Erythroblast (primary cell): ENCODE data around the gene ATMIN.

Experiments used
- GATA1 ChIP-seq: IDR thresholded peaks from 2 replicates; pipeline ENCODE4 v1.6.1; 2011; ENCODE audit warnings: low read depth, mild to moderate bottlenecking, control low read depth, low read length, moderate library complexity
- POLR2A ChIP-seq: IDR thresholded peaks from 2 replicates; pipeline ENCODE4 v1.6.1; 2011; ENCODE audit warnings: mild to moderate bottlenecking, low read length

- TF ChIP-seq POLR2A: no peak
- TF ChIP-seq GATA1: no peak
Observed at GRCh38 chr16:81040131-81040530, 4.5 kb downstream of the ATMIN start.
